ENCODE data around the gene CALN1. TPM values are rescaled to one million over a fixed set of nuclear protein-coding genes. Genes with fewer than 3 reads are reported as not detected.

CALN1 gene
- total and polyA plus RNA-seq, 3 donors from 2014 or later: 4.3 to 6.2 (median 4.4) TPM

- no peaks in the 10 kb centered on the region for H3K36me3 ChIP-seq (ENCODE audit: low read depth, missing control alignments)
- H3K27ac ChIP-seq: no peak overlapping the region
- 76 to 77% methylated on average over 9 to 10 of the region's 10 CpGs for WGBS, 2 donors
- no peak overlapping the region for H3K4me3 ChIP-seq
- DNase-seq: no peak
- H3K4me1 ChIP-seq: no peaks in the 10 kb centered on the region
- TF ChIP-seq POLR2A (IDR thresholded peaks at IDR 0.05): no peak
- TF ChIP-seq, protein P1, sequence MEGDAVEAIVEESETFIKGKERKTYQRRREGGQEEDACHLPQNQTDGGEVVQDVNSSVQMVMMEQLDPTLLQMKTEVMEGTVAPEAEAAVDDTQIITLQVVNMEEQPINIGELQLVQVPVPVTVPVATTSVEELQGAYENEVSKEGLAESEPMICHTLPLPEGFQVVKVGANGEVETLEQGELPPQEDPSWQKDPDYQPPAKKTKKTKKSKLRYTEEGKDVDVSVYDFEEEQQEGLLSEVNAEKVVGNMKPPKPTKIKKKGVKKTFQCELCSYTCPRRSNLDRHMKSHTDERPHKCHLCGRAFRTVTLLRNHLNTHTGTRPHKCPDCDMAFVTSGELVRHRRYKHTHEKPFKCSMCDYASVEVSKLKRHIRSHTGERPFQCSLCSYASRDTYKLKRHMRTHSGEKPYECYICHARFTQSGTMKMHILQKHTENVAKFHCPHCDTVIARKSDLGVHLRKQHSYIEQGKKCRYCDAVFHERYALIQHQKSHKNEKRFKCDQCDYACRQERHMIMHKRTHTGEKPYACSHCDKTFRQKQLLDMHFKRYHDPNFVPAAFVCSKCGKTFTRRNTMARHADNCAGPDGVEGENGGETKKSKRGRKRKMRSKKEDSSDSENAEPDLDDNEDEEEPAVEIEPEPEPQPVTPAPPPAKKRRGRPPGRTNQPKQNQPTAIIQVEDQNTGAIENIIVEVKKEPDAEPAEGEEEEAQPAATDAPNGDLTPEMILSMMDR (IDR thresholded peaks at IDR 0.05): no peak
- intact Hi-C loops (cut with DNase I; ENCODE audit: low total_unique reads): no loop called here
- H3K27me3 ChIP-seq: no peaks in the 10 kb centered on the region
- no peaks in the 10 kb centered on the region for H3K9me3 ChIP-seq
Measured at GRCh38 chr7:72445580-72445979, 33.4 kb upstream of the CALN1 start.

GRCh38 chr7:72445075-72445474, 32.9 kb upstream of the CALN1 start:
- H3K4me3 ChIP-seq: no peak overlapping the region
- no peak overlapping the region for H3K27ac ChIP-seq
- H3K27me3 ChIP-seq: no peaks in the 10 kb centered on the region
- H3K36me3 ChIP-seq (ENCODE audit: low read depth, missing control alignments): no peaks in the 10 kb centered on the region
- 81 to 86% methylated on average over 6 of the region's 6 CpGs for WGBS, 2 donors
- DNase-seq: no peak
- TF ChIP-seq POLR2A (IDR thresholded peaks at IDR 0.05): no peak
- TF ChIP-seq, protein P1 (IDR thresholded peaks at IDR 0.05): no peak
- H3K4me1 ChIP-seq: no peaks in the 10 kb centered on the region
- no peaks in the 10 kb centered on the region for H3K9me3 ChIP-seq
- intact Hi-C loops (cut with DNase I; ENCODE audit: low total_unique reads): no loop called here

GRCh38 chr7:72444026-72444776, 32.1 kb upstream of the CALN1 start:
- H3K27ac ChIP-seq: no peak overlapping the region
- H3K36me3 ChIP-seq (ENCODE audit: low read depth, missing control alignments): no peaks in the 10 kb centered on the region
- DNase-seq: no peak
- intact Hi-C loops (cut with DNase I; ENCODE audit: low total_unique reads): no loop called here
- H3K27me3 ChIP-seq: no peaks in the 10 kb centered on the region
- H3K4me3 ChIP-seq: no peak overlapping the region
- TF ChIP-seq, protein P1 (IDR thresholded peaks at IDR 0.05): no peak
- no peak for TF ChIP-seq POLR2A (IDR thresholded peaks at IDR 0.05)
- WGBS, 2 donors: 81 to 86% methylated on average over 8 of the region's 8 CpGs
- H3K9me3 ChIP-seq: no peaks in the 10 kb centered on the region
- H3K4me1 ChIP-seq: no peaks in the 10 kb centered on the region

DNA sequence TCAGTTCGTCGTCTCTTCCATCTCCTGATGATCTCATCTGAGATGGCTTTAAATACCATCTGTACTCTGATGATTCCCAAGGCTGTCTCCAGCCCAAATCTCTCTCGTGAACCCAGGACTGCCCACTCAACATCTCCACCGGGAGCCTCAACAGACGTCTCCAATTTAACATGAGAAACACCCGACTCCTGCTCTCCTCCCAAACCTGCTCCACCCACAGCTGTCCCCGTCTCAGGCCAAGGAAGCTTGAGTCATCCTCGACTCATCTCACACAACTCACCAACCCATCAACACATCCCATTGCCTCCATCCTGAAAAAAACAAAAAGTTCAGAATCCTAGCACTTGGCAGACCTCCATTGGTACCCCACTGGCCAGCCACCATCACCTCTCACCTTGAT, 29.7 kb upstream of the CALN1 start:
- Histone ChIP-seq H3K27me3 (no peaks in the 10 kb centered on the region), H3K4me1 (no peaks in the 10 kb centered on the region), H3K36me3 (ENCODE audit: low read depth, missing control alignments) (no peaks in the 10 kb centered on the region), H3K27ac (no peak overlapping the region), H3K4me3 (no peak overlapping the region), H3K9me3 (no peaks in the 10 kb centered on the region)
- no peak for TF ChIP-seq POLR2A (IDR thresholded peaks at IDR 0.05)
- TF ChIP-seq, protein P1 (IDR thresholded peaks at IDR 0.05): no peak
- intact Hi-C loops (cut with DNase I; ENCODE audit: low total_unique reads): no loop called here
- 71 to 79% methylated on average over 8 of the region's 8 CpGs for WGBS, 2 donors
- no peak for DNase-seq

DNA sequence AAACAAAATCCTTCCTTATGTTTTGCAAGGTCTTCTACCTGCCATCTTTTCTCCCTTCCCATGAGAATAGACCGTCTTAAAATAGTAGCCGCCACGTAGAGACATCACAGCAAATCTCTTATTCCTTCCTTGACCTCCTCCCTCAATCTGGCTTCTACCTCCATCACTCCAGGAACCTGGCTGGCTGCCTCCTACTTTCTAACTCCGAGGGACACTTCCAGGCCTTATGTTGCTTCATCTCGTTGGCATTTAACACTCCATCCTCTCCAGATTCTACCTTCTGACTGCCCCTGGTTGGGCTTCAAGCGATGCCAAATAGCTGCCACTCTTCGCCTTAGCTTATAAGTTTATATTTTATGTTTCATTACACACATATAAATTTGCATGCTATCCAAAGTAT, 26.4 kb upstream of the CALN1 start:
- H3K4me1 ChIP-seq: no peaks in the 10 kb centered on the region
- no peaks in the 10 kb centered on the region for H3K27me3 ChIP-seq
- intact Hi-C loops (cut with DNase I; ENCODE audit: low total_unique reads): no loop called here
- H3K4me3 ChIP-seq: no peak overlapping the region
- TF ChIP-seq, protein P1 (IDR thresholded peaks at IDR 0.05): no peak
- no peak for TF ChIP-seq POLR2A (IDR thresholded peaks at IDR 0.05)
- no peak overlapping the region for H3K27ac ChIP-seq
- no peak for DNase-seq
- WGBS, 2 donors: 89 to 90% methylated on average over 7 of the region's 7 CpGs
- no peaks in the 10 kb centered on the region for H3K9me3 ChIP-seq
- H3K36me3 ChIP-seq (ENCODE audit: low read depth, missing control alignments): no peaks in the 10 kb centered on the region
